ENCODE data around the gene PITX3.

GRCh38 chr10:102230264-102230860, 10.9 kb downstream of the PITX3 start:
- TF ChIP-seq CTCF (IDR thresholded peaks at IDR 0.05) = no peak
- no peak for TF ChIP-seq POLR2A (IDR thresholded peaks at IDR 0.05)
- TF ChIP-seq EP300 (IDR thresholded peaks at IDR 0.05) = no peak
